K562 (cell line): Measurements from ENCODE around the gene NCDN. TPM values are rescaled to one million over a fixed set of nuclear protein-coding genes. Genes with fewer than 3 reads are reported as not detected.
A peak's percentile ranks its signal among the peaks of the same experiment; 100 is the strongest.

Source experiments
- CSDE1 ChIP-seq, 2 experiments: fragments of 450-650 bp; IDR thresholded peaks; 2 replicates each; pipeline ENCODE4 v1.6.1; 2016; ENCODE audit warnings: mild to moderate bottlenecking in 1 of 2
- DPF2 ChIP-seq: fragments of 450-650 bp; IDR thresholded peaks from 2 replicates; pipeline ENCODE4 v1.6.1; 2016
- ETV1 ChIP-seq: fragments of 450-650 bp; conservative IDR thresholded peaks from 2 replicates; pipeline ENCODE4 v1.6.1; 2016; ENCODE audit warnings: missing genetic modification characterization, control low read depth, low read depth, missing compliant biosample characterization
- HDGF ChIP-seq: fragments of 450-650 bp; IDR thresholded peaks from 2 replicates; pipeline ENCODE4 v1.6.1; 2016
- HIVEP1 ChIP-seq: fragments of 250-450 bp; sonication (Bioruptor Pico); IDR thresholded peaks from 2 replicates; pipeline ENCODE4 v1.4.0; 2020; ENCODE audit warnings: mild to moderate bottlenecking
- HMGXB4 ChIP-seq: sonication (generic); formaldehyde crosslinking; IDR thresholded peaks from 2 replicates; pipeline ENCODE4 v1.8.1; 2023; ENCODE audit warnings: mild to moderate bottlenecking, missing genetic modification reagents
- MAZ ChIP-seq, 2 experiments: fragments of 450-650 bp in 1 of 2; sonication (generic) in 1 of 2; formaldehyde crosslinking; IDR thresholded peaks in 1 of 2; conservative IDR thresholded peaks in 1 of 2; 2 replicates each; pipeline versions ENCODE4 v1.4.0 to v1.5.0; 2020; ENCODE audit warnings: mild to moderate bottlenecking in 1 of 2, missing genetic modification reagents in 1 of 2
- RBFOX2 ChIP-seq: fragments of 200-400 bp; formaldehyde crosslinking; IDR thresholded peaks from 2 replicates; pipeline ENCODE4 v1.6.1; 2017; ENCODE audit warnings: low read depth, mild to moderate bottlenecking, low read length, moderate library complexity
- RBM34 ChIP-seq: fragments of 200-400 bp; formaldehyde crosslinking; IDR thresholded peaks from 2 replicates; pipeline ENCODE4 v1.6.1; 2018; ENCODE audit warnings: low read length, borderline replicate concordance; ENCODE audit not compliant: insufficient read depth
- SIN3A ChIP-seq, 2 experiments: fragments of 150-350 bp in 1 of 2; IDR thresholded peaks; 2 replicates each; pipeline ENCODE4 v1.6.1; 2011 to 2016; ENCODE audit warnings: borderline replicate concordance in 2 of 2, low read depth in 2 of 2, low read length in 2 of 2, mild to moderate bottlenecking in 2 of 2, moderate library complexity in 2 of 2; ENCODE audit not compliant: control insufficient read depth in 1 of 2
- STAT5A ChIP-seq: IDR thresholded peaks from 2 replicates; pipeline ENCODE4 v1.6.1; 2012; ENCODE audit warnings: low read length, inconsistent platforms, borderline replicate concordance
- SUPT5H ChIP-seq: fragments of 450-650 bp; IDR thresholded peaks from 2 replicates; pipeline ENCODE4 v1.6.1; 2016
- TAL1 ChIP-seq: fragments of 450-650 bp; IDR thresholded peaks from 2 replicates; pipeline ENCODE4 v1.6.1; 2016; ENCODE audit warnings: mild to moderate bottlenecking
- TEAD4 ChIP-seq, 2 experiments: sonication (generic) in 1 of 2; formaldehyde crosslinking in 1 of 2; IDR thresholded peaks; 2 replicates each; pipeline versions ENCODE4 v1.6.1 to v1.8.0; 2012 to 2022; ENCODE audit warnings: borderline replicate concordance in 1 of 2, inconsistent platforms in 1 of 2, low read length in 1 of 2, mild to moderate bottlenecking in 1 of 2, missing genetic modification reagents in 1 of 2
- ZBTB11 ChIP-seq, 3 experiments: fragments of 200-800 bp in 1 of 3; fragments of 250-450 bp in 1 of 3; fragments of 450-650 bp in 1 of 3; sonication (Bioruptor Pico) in 1 of 3; sonication (Bioruptor generic) in 1 of 3; formaldehyde crosslinking in 1 of 3; IDR thresholded peaks; 2 replicates each; pipeline versions ENCODE4 v1.6.1 to v1.8.0; 2016 to 2022; ENCODE audit warnings: mild to moderate bottlenecking in 2 of 3, missing genetic modification characterization in 2 of 3, missing compliant biosample characterization in 1 of 3, moderate library complexity in 1 of 3
- ZNF134 ChIP-seq: fragments of 250-450 bp; sonication (Bioruptor Pico); conservative IDR thresholded peaks from 2 replicates; pipeline ENCODE4 v1.4.0; 2020
- ZNF175 ChIP-seq: fragments of 200-800 bp; sonication (Bioruptor generic); IDR thresholded peaks from 2 replicates; pipeline ENCODE4 v1.6.1; 2016; ENCODE audit warnings: low read depth, mild to moderate bottlenecking, missing genetic modification characterization, missing compliant biosample characterization
- ZNF316 ChIP-seq: fragments of 450-650 bp; IDR thresholded peaks from 2 replicates; pipeline ENCODE4 v1.6.1; 2016
- ZNF384 ChIP-seq: IDR thresholded peaks from 2 replicates; pipeline ENCODE4 v1.6.1; 2012; ENCODE audit warnings: low read depth, low read length, improper control_type of control experiment
- ZNF507 ChIP-seq: conservative IDR thresholded peaks from 2 replicates; pipeline ENCODE4 v1.6.1; 2017; ENCODE audit warnings: missing genetic modification characterization, missing compliant biosample characterization
- ZNF668 ChIP-seq: fragments of 250-450 bp; sonication (Bioruptor Pico); IDR thresholded peaks from 2 replicates; pipeline ENCODE4 v1.8.0; 2022; ENCODE audit warnings: mild to moderate bottlenecking, inconsistent platforms
- ZNF830 ChIP-seq: fragments of 250-450 bp; sonication (Bioruptor Pico); IDR thresholded peaks from 2 replicates; pipeline ENCODE4 v1.5.0; 2021; ENCODE audit warnings: mild to moderate bottlenecking
- polyA plus RNA-seq, 8 experiments: library from polyadenylated mRNA; depleted of rRNA in 4 of 8; stranded (reverse) in 5 of 8; unstranded in 3 of 8; fragments of >200 nt; fragmentation: Nextera tagmentation in 2 of 8; fragmentation: Illumina TruSeq in 1 of 8; extraction: Ambion mirVana in 2 of 8; extraction: Trizol in 1 of 8; gene quantifications; 2 replicates each; pipeline versions ENCODE4 v1.2.1 to v1.2.3, GENCODE V29; 2011 to 2014; ENCODE audit warnings: inconsistent platforms in 1 of 8, missing spikeins in 1 of 8
- total RNA-seq, 7 experiments: library from RNA; depleted of rRNA in 6 of 7; stranded (reverse); fragments of >200 nt in 6 of 7; fragmentation: Illumina TruSeq in 2 of 7; extraction: Trizol in 2 of 7; gene quantifications; 2 replicates each; pipeline versions ENCODE4 v1.2.1 to v1.2.3, GENCODE V29; 2011 to 2021; ENCODE audit warnings: low replicate concordance in 1 of 7
- TF ChIP-seq, protein P1 (sequence below): fragments of 250-450 bp; sonication (Bioruptor Pico); IDR thresholded peaks from 2 replicates; pipeline ENCODE4 v1.8.0; 2022; ENCODE audit warnings: inconsistent platforms, mild to moderate bottlenecking, moderate library complexity, borderline replicate concordance

NCDN gene
- total and polyA plus RNA-seq, 9 of the 15 experiments (the other 6 are each of a cell fraction or from before 2014, with no cell fraction given) = 1.9 to 35.1 (median 10.7) TPM

DNA sequence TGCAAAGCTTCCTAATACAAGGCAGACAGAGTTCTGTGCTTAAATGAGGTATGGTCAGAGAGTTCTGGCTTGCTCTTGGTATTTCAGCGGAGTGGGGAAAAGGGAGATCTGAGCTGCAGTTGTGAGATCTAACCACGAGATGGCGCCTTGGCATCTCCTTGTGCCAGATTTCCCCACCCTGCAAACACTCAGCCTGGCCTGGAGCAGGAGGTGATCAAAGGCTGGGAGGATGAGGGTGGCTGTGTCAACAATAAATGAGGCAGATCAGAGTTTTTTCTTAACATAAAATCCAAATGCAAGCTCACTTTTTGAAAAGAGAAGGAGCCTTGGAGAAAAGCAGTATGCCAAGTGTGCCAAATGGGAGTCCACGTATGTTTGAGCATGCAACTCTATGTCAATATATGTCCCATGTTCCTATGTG is 11.4 kb downstream of the NCDN start (continued):
- TF ChIP-seq HMGXB4 (CRISPR knock-in tag) (0 out of 2 replicates have a peak, but pooled peaks have one; percentile 55), HDGF (0 out of 2 replicates have a peak, but pooled peaks have one; percentile 68), ZNF668 (CRISPR knock-in tag) (no peak), SIN3A (IDR thresholded peaks at IDR 0.05; ENCODE audit: borderline replicate concordance in 2 of 2, control insufficient read depth in 1 of 2, low read depth in 2 of 2, low read length in 2 of 2) (no peak), TAL1 (no peak), CSDE1 (IDR thresholded peaks at IDR 0.05) (no peak), ZBTB11 (CRISPR knock-in tag; IDR thresholded peaks at IDR 0.05) (peak in 1 of 3 experiments; percentile 20; a peak in 1 of 6 replicates), STAT5A (no peak), HIVEP1 (CRISPR knock-in tag) (no peak), MAZ (CRISPR knock-in tag; conservative IDR thresholded peaks at IDR 0.05 in 1 of 2, IDR thresholded peaks at IDR 0.05 in 1 of 2) (0 out of 4 replicates have a peak, but pooled peaks of 1 of the 2 experiments have one; percentile 31), RBM34 (no peak), ZNF175 (CRISPR knock-in tag) (no peak), TEAD4 (IDR thresholded peaks at IDR 0.05; ENCODE audit: low read length) (peak; percentile 20; the same call in 1 of the 2 replicates), TEAD4 (CRISPR knock-in tag; IDR thresholded peaks at IDR 0.05; ENCODE audit: borderline replicate concordance) (no peak), ZNF384 (no peak), ZNF507 (tag) (no peak), ETV1 (tag) (0 out of 2 replicates have a peak, but pooled peaks have one; percentile 9), ZNF134 (no peak), ZNF830 (CRISPR knock-in tag) (no peak), SUPT5H (no peak), ZNF316 (no peak), RBFOX2 (no peak), DPF2 (no peak)
- TF ChIP-seq, protein P1, sequence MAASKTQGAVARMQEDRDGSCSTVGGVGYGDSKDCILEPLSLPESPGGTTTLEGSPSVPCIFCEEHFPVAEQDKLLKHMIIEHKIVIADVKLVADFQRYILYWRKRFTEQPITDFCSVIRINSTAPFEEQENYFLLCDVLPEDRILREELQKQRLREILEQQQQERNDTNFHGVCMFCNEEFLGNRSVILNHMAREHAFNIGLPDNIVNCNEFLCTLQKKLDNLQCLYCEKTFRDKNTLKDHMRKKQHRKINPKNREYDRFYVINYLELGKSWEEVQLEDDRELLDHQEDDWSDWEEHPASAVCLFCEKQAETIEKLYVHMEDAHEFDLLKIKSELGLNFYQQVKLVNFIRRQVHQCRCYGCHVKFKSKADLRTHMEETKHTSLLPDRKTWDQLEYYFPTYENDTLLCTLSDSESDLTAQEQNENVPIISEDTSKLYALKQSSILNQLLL (CRISPR knock-in tag) = no peak
